Kidney (tissue), 14 donors: ENCODE data around the gene CD52. TPM values are rescaled to one million over a fixed set of nuclear protein-coding genes. Genes with fewer than 3 reads are reported as not detected.

Experiments
- DNase-seq, 5 donors: peaks; one replicate each; pipeline ENCODE4 v3.0.0-alpha.2; 2013 to 2020
- FAIRE-seq: peaks from 2 replicates; lab custom pipeline; 2012; peaks lifted over from hg19 to GRCh38; lab: Jason Lieb, UNC
- H3K27ac ChIP-seq, 2 donors: one replicate each; pipeline ENCODE4 v1.7.0; 2013; ENCODE audit warnings: low read depth in 2 of 2, low read length in 2 of 2, inconsistent platforms in 1 of 2
- H3K27me3 ChIP-seq: one replicate; pipeline ENCODE4 v1.7.1; 2013; ENCODE audit warnings: low read length, inconsistent platforms; ENCODE audit not compliant: control insufficient read depth, insufficient read depth
- H3K36me3 ChIP-seq, 3 donors: one replicate each; pipeline versions ENCODE4 v1.7.0 to v1.7.1; 2013; ENCODE audit warnings: low read length in 3 of 3, control low read depth in 1 of 3, inconsistent platforms in 1 of 3; ENCODE audit not compliant: insufficient read depth in 3 of 3, control insufficient read depth in 2 of 3
- H3K4me1 ChIP-seq, 3 donors: one replicate each; pipeline versions ENCODE4 v1.7.0 to v1.7.1; 2013; ENCODE audit warnings: low read length in 3 of 3, inconsistent platforms in 1 of 3, low read depth in 1 of 3; ENCODE audit not compliant: control insufficient read depth in 2 of 3, insufficient read depth in 2 of 3
- H3K4me3 ChIP-seq, 3 donors: one replicate each; pipeline versions ENCODE4 v1.7.0 to v1.8.1; 2013; ENCODE audit warnings: low read length in 3 of 3, control low read depth in 1 of 3, inconsistent platforms in 1 of 3
- H3K9ac ChIP-seq, 3 donors: one replicate each; pipeline versions ENCODE4 v1.7.0 to v1.7.1; 2013; ENCODE audit warnings: low read length in 3 of 3, control low read depth in 1 of 3, inconsistent platforms in 1 of 3
- H3K9me3 ChIP-seq, 3 donors: one replicate each; pipeline versions ENCODE4 v1.7.0 to v1.7.1; 2013; ENCODE audit warnings: low read length in 3 of 3, control low read depth in 1 of 3, inconsistent platforms in 1 of 3; ENCODE audit not compliant: control insufficient read depth in 2 of 3, insufficient read depth in 1 of 3
- intact Hi-C: fragments of 100-400 bp; cut with DNase I; formaldehyde crosslinking; loops from one replicate; pipeline ENCODE4 v1.11.1; 2022
- polyA plus RNA-seq: library from polyadenylated mRNA; stranded (reverse); fragments of 350-450 nt; fragmentation: Illumina TruSeq; extraction: RNeasy Lipid Tissue Mini Kit (QIAGEN cat#74804); gene quantifications from one replicate; pipeline ENCODE4 v1.2.3, GENCODE V29; 2014; ENCODE audit warnings: low read depth, low replicate concordance; ENCODE audit not compliant: insufficient read depth
- total RNA-seq: library from RNA; stranded (reverse); fragmentation: NEBNext Ultra II Directional; extraction: Animal tissue kit (Norgen Biotek cat#: 25700); gene quantifications from one replicate; pipeline ENCODE4 v1.2.1, GENCODE V29; 2021
- TF ChIP-seq, protein P1 (sequence below): IDR thresholded peaks from 3 replicates; pipeline ENCODE4 v1.5.1; 2012; ENCODE audit warnings: mild to moderate bottlenecking, moderate library complexity, borderline replicate concordance; ENCODE audit not compliant: insufficient read depth; ENCODE audit errors: extremely low read depth
- donor health status: control.
- donor health status: control.
- donor health status: control.
- donor health status: control.
- donor health status: control.
- donor health status: DM: yes; HTN: yes; CAD: no.
- donor health status: Normal renal cell carcinoma (clear cell type).

CD52 gene
- total and polyA plus RNA-seq, 2 donors from 2014 or later, result 13.2 to 30.8 TPM

DNA sequence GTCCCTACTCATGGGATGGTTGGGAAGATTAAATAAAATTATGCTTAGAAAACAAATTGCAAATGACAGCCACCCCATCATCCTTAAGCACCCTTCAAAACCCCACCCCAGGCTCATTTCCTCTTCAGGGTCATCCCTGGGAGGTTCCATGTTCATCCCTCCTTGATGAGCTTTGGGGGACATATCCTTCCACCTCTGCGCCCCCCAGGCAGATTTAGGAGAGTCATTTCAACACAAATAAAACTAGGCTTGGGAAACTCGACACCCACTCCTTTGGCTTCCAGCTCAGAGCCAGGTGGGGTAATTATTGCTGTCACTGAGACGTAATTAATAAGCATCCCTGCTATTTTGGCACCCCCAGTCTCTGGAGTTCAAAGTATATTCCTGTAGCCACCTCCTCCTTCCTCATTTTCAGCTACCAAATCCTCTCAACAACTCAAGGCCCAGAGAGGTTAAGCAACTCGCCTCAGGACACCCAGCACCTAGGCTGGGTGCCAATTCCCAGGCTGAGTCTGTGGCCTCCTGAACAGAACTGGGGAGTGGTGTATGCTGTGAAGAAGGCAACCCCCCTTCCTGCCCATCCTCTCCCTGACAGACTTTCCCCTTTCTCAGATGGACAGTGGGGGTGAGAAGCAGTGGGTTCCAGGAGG is 35.6 kb downstream of the CD52 start:
- FAIRE-seq (no peak), DNase-seq (no peak)
- Histone ChIP-seq H3K4me1 (peaks cover 0 to 4% (median 4%) of the 10 kb centered on the region in 3 donors), H3K27me3 (no peaks in the 10 kb centered on the region), H3K4me3 (no peak overlapping the region), H3K27ac (no peak overlapping the region), H3K9ac (no peak overlapping the region), H3K9me3 (no peaks in the 10 kb centered on the region), H3K36me3 (no peaks in the 10 kb centered on the region)
- TF ChIP-seq, protein P1, sequence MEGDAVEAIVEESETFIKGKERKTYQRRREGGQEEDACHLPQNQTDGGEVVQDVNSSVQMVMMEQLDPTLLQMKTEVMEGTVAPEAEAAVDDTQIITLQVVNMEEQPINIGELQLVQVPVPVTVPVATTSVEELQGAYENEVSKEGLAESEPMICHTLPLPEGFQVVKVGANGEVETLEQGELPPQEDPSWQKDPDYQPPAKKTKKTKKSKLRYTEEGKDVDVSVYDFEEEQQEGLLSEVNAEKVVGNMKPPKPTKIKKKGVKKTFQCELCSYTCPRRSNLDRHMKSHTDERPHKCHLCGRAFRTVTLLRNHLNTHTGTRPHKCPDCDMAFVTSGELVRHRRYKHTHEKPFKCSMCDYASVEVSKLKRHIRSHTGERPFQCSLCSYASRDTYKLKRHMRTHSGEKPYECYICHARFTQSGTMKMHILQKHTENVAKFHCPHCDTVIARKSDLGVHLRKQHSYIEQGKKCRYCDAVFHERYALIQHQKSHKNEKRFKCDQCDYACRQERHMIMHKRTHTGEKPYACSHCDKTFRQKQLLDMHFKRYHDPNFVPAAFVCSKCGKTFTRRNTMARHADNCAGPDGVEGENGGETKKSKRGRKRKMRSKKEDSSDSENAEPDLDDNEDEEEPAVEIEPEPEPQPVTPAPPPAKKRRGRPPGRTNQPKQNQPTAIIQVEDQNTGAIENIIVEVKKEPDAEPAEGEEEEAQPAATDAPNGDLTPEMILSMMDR, result no peak
- intact Hi-C loops, result no loop called here

DNA sequence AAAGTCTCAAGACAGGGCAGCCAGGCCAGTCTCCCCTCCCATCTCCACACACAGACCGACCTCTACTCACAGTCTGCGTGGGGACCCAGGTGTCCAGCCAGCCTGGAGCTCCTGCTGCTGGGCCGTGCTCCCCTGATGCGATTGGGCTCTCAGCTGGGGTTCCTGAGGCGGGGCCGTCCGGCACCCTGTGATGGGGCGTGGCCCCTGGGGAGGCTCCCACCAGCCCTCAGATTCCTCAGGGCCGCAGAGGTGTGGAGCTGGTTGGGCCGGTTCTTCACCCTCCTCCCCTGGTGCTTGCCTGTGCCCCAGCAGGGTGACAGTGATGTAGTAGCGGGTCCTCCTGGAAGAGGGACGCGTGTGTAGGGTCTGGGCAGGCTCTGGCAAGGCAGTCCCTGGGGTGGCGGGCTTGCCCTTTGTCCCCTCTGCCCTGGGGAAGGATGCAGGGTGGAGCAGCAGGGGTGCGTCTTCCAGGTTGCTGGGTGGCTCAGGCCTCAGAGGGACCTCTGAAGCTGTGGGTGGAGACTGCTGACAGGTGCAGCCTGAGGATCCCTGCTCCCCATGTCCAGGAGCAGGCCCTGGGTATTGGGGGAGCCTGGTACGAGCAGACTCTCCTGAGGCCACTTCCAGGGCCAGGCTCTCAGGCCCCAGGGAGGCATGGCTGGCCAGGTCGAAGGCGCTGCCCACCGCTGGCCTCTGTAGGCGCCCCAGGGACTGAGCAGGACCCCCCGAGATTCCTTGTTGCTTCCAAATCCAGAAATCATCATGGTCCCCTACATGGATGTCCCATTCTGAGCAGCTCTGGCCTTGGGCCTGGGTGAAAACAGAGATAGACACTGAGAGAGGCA is 36.4 kb downstream of the CD52 start, which contains the start of gene CRYBG2:
TSS of gene CRYBG2 (minus strand) at position 155 of the 845 bp plus-strand sequence. CDS start 7,473 bp downstream, outside the sequence.
- TF ChIP-seq, protein P1, result no peak
- no peaks in the 10 kb centered on the region for H3K36me3 ChIP-seq
- peak in 4 of 5 donors; percentile 48 to 69 (median 64) for DNase-seq
- H3K27ac ChIP-seq, result no peak within 1 kb of the TSS
- no peak for FAIRE-seq
- no peak within 1 kb of the TSS for H3K9ac ChIP-seq
- H3K27me3 ChIP-seq, result peaks cover 2% of the 10 kb centered on the region
- peaks cover 0 to 4% (median 4%) of the 10 kb centered on the region in 3 donors for H3K4me1 ChIP-seq
- intact Hi-C loops, result no loop called here
- no peaks in the 10 kb centered on the region for H3K9me3 ChIP-seq
- no peak within 1 kb of the TSS for H3K4me3 ChIP-seq

DNA sequence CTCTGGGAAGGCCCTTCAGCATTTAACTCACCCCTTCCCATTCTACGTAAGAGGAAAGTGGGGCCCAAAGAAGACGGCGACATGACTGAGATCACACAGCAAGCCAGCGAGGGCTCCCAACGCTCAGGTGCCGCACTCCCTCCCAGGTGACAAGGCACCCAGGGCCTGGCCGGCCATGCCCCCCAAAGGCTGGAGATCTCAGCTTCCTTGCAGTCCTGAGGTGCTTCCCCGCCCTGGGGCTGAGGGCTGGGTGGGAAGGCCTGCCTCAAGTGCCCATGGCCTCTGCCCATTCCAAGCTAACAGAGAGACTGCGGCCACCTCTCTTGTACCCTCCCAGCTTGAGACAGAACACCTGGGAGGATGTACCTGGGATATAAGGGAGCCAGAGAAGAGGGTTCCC is 37.2 kb downstream of the CD52 start:
- FAIRE-seq (no peak), DNase-seq (no peak)
- intact Hi-C loops, result no loop called here
- TF ChIP-seq, protein P1, result no peak
- Histone ChIP-seq H3K4me3 (no peak overlapping the region), H3K36me3 (no peaks in the 10 kb centered on the region), H3K9me3 (no peaks in the 10 kb centered on the region), H3K9ac (no peak overlapping the region), H3K27me3 (peaks cover 2% of the 10 kb centered on the region), H3K27ac (no peak overlapping the region), H3K4me1 (peaks cover 0 to 4% (median 4%) of the 10 kb centered on the region in 3 donors)
